ENCODE data around the gene PPP6R3.

GRCh38 chr11:68641880-68642279 is 181.3 kb downstream of the PPP6R3 start:
- no peak for TF ChIP-seq POLR2A (IDR thresholded peaks at IDR 0.05; ENCODE audit: low read length)
- TF ChIP-seq GATA1 (IDR thresholded peaks at IDR 0.05; ENCODE audit: low read depth, low read length) = no peak

Measured in erythroblast (primary cell).